Sigmoid colon (tissue), 7 donors: ENCODE results near the gene HMGB2. TPM values are rescaled to one million over a fixed set of nuclear protein-coding genes. Genes with fewer than 3 reads are reported as not detected.

Experiments used
- DNase-seq: peaks from one replicate; pipeline ENCODE4 v3.0.0-alpha.2; 2019
- H3K27ac ChIP-seq, 4 donors: fragments of 200-600 bp; sonication (generic); one replicate each; pipeline ENCODE4 v1.5.1; 2016 to 2019; ENCODE audit warnings: mild to moderate bottlenecking in 1 of 4
- H3K27me3 ChIP-seq, 3 donors: fragments of 200-600 bp; sonication (generic); one replicate each; pipeline ENCODE4 v1.5.1; 2019; ENCODE audit warnings: mild to moderate bottlenecking in 1 of 3
- H3K36me3 ChIP-seq, 4 donors: fragments of 200-600 bp; sonication (generic); one replicate each; pipeline ENCODE4 v1.5.1; 2016 to 2019
- H3K4me1 ChIP-seq, 4 donors: fragments of 200-600 bp; sonication (generic); one replicate each; pipeline ENCODE4 v1.5.1; 2017 to 2019
- H3K4me3 ChIP-seq, 4 donors: fragments of 200-600 bp; sonication (generic); one replicate each; pipeline ENCODE4 v1.5.1; 2017 to 2019; ENCODE audit warnings: mild to moderate bottlenecking in 2 of 4, moderate library complexity in 1 of 4
- H3K9me3 ChIP-seq, 4 donors: fragments of 200-600 bp in 3 of 4; sonication (generic) in 3 of 4; one replicate each; pipeline versions ENCODE4 v1.5.1 to v1.6.1; 2013 to 2019
- CTCF ChIP-seq, 4 experiments: fragments of 450-650 bp in 3 of 4; fragments of 200-600 bp in 1 of 4; IDR thresholded peaks; one replicate each; pipeline ENCODE4 v1.5.1; 2016 to 2019; ENCODE audit warnings: antibody characterized with exemption in 4 of 4, mild to moderate bottlenecking in 3 of 4, moderate library complexity in 2 of 4
- EP300 ChIP-seq, 4 donors: sonication (generic); formaldehyde crosslinking; IDR thresholded peaks; one replicate each; pipeline ENCODE4 v1.6.1; 2017; ENCODE audit warnings: antibody characterized with exemption in 4 of 4
- POLR2A ChIP-seq, 2 donors: fragments of 450-650 bp; IDR thresholded peaks; one replicate each; pipeline ENCODE4 v1.6.1; 2016; ENCODE audit warnings: antibody characterized with exemption in 2 of 2, mild to moderate bottlenecking in 2 of 2, moderate library complexity in 2 of 2
- POLR2AphosphoS5 ChIP-seq, 4 donors: sonication (generic); formaldehyde crosslinking; IDR thresholded peaks; one replicate each; pipeline ENCODE4 v1.6.1; 2017; ENCODE audit warnings: antibody characterized with exemption in 4 of 4
- WGBS, 2 donors: extraction: QIAGEN DNeasy Blood & Tissue Kit; methylation state at CpG; one replicate each; pipeline ENCODE4 v1.1.7; 2013; 5-methylcytosine and 5-hydroxymethylcytosine counted together
- intact Hi-C: fragments of 100-400 bp; cut with DNase I; formaldehyde crosslinking; loops from one replicate; pipeline ENCODE4 v1.15.1; 2023
- polyA plus RNA-seq, 3 donors: library from polyadenylated mRNA; stranded (reverse); fragments of 200-250 nt; gene quantifications; one replicate each; pipeline ENCODE4 v1.2.3, GENCODE V29; 2013
- total RNA-seq, 4 donors: library from RNA; depleted of rRNA; stranded (reverse); fragments of >200 nt; gene quantifications; one replicate each; pipeline ENCODE4 v1.1.0, GENCODE V29; 2016
- donor health status: healthy with polysubstance abuse.
- donor health status: Bipolar disorder and iron deficiency.
- donor health status: healthy.

Gene HMGB2
- total and polyA plus RNA-seq, 7 donors: 45.1 to 255 (median 74.7) TPM

- Histone ChIP-seq H3K4me3 (no peak overlapping the region), H3K4me1 (peaks cover 0 to 4% (median 2%) of the 10 kb centered on the region in 4 donors), H3K27me3 (no peaks in the 10 kb centered on the region), H3K9me3 (no peaks in the 10 kb centered on the region), H3K27ac (no peak overlapping the region), H3K36me3 (peaks cover 0 to 24% (median 2%) of the 10 kb centered on the region in 4 donors)
- DNase-seq: no peak
- intact Hi-C loops: loop anchor here (5.0 to 10.0 kb wide), 2 partner anchors 178 to 1000 kb away; no protein-coding TSS in a partner anchor
- 72 to 89% methylated on average over 3 of the region's 3 CpGs for WGBS, 2 donors
- TF ChIP-seq POLR2AphosphoS5 (IDR thresholded peaks at IDR 0.05) (no peak), POLR2A (IDR thresholded peaks at IDR 0.05) (no peak), EP300 (IDR thresholded peaks at IDR 0.05) (no peak), CTCF (IDR thresholded peaks at IDR 0.05) (no peak)
Observed at GRCh38 chr4:173314715-173315114, 19.4 kb downstream of the HMGB2 start.

GRCh38 chr4:173311368-173311767, 22.8 kb downstream of the HMGB2 start:
- TF ChIP-seq POLR2AphosphoS5 (IDR thresholded peaks at IDR 0.05) (no peak), CTCF (IDR thresholded peaks at IDR 0.05) (no peak), POLR2A (IDR thresholded peaks at IDR 0.05) (no peak), EP300 (IDR thresholded peaks at IDR 0.05) (no peak)
- no peaks in the 10 kb centered on the region for H3K9me3 ChIP-seq
- no peaks in the 10 kb centered on the region for H3K4me1 ChIP-seq
- H3K27ac ChIP-seq: no peak overlapping the region
- no peaks in the 10 kb centered on the region for H3K27me3 ChIP-seq
- no peak for DNase-seq
- WGBS, 2 donors: 95 to 97% methylated on average over 4 of the region's 4 CpGs
- peaks cover 0 to 24% (median 2%) of the 10 kb centered on the region in 4 donors for H3K36me3 ChIP-seq
- intact Hi-C loops: loop anchor here (10.0 kb wide), 1 partner anchor 1003 kb away; no protein-coding TSS in a partner anchor
- no peak overlapping the region for H3K4me3 ChIP-seq

GRCh38 chr4:173307778-173308177, 26.4 kb downstream of the HMGB2 start:
- H3K4me1 ChIP-seq: no peaks in the 10 kb centered on the region
- intact Hi-C loops: no loop called here
- no peak for DNase-seq
- 94% methylated on average over 3 of the region's 3 CpGs for WGBS, 2 donors
- H3K27ac ChIP-seq: no peak overlapping the region
- TF ChIP-seq POLR2A (IDR thresholded peaks at IDR 0.05) (no peak), POLR2AphosphoS5 (IDR thresholded peaks at IDR 0.05) (no peak), EP300 (IDR thresholded peaks at IDR 0.05) (no peak), CTCF (IDR thresholded peaks at IDR 0.05) (no peak)
- H3K27me3 ChIP-seq: no peaks in the 10 kb centered on the region
- peaks cover 0 to 4% (median 0%) of the 10 kb centered on the region in 4 donors for H3K36me3 ChIP-seq
- H3K9me3 ChIP-seq: no peaks in the 10 kb centered on the region
- no peak overlapping the region for H3K4me3 ChIP-seq

DNA sequence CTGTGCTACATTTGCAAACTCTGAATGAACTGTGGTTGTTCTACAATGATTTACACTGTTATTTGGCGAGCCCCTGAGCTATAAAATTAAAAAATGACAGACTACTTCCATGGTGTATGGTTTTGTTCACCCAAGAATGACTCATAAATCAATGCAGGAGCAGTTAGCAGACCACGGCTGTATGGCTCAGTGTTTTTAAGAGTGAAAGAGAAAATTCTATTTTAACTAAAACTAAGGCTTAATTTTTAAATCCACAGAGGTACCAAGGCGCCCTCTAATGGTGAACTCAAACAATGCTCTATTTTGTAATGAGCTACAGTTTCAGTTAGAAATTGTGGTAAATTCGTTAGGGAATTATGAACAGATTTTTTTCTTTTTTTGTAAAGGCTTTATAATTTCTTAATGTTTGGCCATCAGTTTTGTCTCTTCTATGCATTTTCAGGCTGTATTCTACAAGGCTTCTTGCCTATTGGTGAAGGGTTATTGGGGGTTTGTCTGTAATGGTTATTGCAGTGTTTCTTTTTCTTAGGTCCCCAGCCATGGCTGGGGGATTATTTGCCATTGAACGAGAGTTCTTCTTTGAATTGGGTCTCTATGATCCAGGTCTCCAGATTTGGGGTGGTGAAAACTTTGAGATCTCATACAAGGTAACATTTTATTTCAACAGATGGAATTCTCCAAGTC, 32.5 kb downstream of the HMGB2 start:
- Histone ChIP-seq H3K27me3 (no peaks in the 10 kb centered on the region), H3K27ac (peak overlapping the region in 1 of 4 donors; percentile 0), H3K36me3 (no peaks in the 10 kb centered on the region), H3K4me3 (no peak overlapping the region), H3K9me3 (no peaks in the 10 kb centered on the region), H3K4me1 (peaks cover 0 to 17% (median 12%) of the 10 kb centered on the region in 4 donors)
- intact Hi-C loops: no loop called here
- DNase-seq: no peak
- WGBS, 2 donors: 31 to 34% methylated on average over 5 of the region's 5 CpGs
- peak in 2 of 4 donors; percentile 15 to 26 for TF ChIP-seq POLR2AphosphoS5 (IDR thresholded peaks at IDR 0.05)
- no peak for TF ChIP-seq POLR2A (IDR thresholded peaks at IDR 0.05)
- TF ChIP-seq CTCF (IDR thresholded peaks at IDR 0.05): peak in 3 of 4 experiments; percentile 58 to 72 (median 59)
- no peak for TF ChIP-seq EP300 (IDR thresholded peaks at IDR 0.05)
